ENCODE data around the gene CNOT3.
A peak's percentile ranks its signal among the peaks of the same experiment; 100 is the strongest.

DNA sequence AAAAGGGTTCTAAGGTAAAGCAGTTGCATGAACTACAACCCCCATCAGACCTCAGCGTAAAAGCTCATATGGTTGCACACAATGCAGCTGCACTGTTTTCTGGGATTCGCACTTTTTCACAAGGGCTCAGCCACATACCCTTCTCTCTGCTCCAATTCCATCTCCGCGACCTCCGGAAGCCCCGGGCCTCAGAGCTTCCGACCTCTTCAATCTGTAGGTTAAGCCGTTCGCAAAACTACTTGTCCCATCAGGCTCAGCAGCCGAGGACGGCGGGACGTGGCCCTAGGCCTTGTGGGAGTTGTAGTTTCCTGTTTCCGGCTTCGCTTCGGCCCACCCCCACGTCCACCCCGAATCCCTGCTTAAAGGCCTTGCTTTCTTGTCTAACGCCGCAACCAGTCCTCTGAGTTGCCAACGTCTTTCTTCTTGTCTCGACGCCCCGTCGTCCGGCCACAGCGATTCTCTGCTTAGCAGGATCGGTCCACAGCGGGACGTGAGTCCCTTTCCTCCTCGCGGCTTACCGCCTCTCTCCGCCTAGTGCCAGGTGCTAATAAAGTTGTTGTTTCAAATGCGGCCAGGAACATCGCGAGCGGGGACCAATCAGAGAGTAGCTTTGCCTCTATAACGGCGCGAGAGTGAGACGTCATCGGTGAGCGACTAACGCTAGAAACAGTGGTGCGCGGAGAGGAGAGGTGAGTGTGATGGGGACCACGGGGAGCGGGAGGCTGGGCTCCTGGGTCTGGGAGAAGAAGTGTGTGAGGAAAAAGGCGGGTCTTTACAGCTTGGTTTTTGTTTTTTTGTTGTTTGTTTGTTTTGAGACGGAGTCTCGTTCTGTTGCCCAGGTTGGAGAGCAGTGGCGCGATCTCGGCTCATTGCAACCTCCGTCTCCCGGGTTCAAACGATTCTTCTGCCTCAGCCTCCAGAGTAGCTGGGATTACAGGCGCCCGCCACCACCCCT, 22.2 kb upstream of the CNOT3 start, which contains the start of the genes PRPF31 and TFPT:
- TF ChIP-seq CTCF (IDR thresholded peaks at IDR 0.05; ENCODE audit: low read depth, low read length) (no peak), POLR2A (IDR thresholded peaks at IDR 0.05; ENCODE audit: extremely low read depth, insufficient read length) (peak; percentile 56)
- TF ChIP-seq, protein P1, sequence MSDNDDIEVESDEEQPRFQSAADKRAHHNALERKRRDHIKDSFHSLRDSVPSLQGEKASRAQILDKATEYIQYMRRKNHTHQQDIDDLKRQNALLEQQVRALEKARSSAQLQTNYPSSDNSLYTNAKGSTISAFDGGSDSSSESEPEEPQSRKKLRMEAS (IDR thresholded peaks at IDR 0.05; ENCODE audit: low read depth, low read length), result peak; percentile 32; the same call in 1 of the 2 replicates
